T-helper 2 cell treated with Interferon-gamma antibody and Interleukin-4, amounts not matched to agents 5 μg/mL and 100 μg/mL, for 36 hours (primary cell): ENCODE data around the gene FSIP1.

Source experiments
- DNase-seq: peaks from one replicate; pipeline ENCODE4 v3.0.0; 2021; ENCODE audit warnings: low spot score
- H3K27ac Mint-ChIP-seq: one replicate; pipeline ENCODE4 v1.8.0; 2021; ENCODE audit warnings: mild to moderate bottlenecking, mixed read lengths
- H3K27me3 Mint-ChIP-seq: one replicate; pipeline ENCODE4 v1.8.0; 2021; ENCODE audit warnings: low read depth, mixed read lengths
- H3K36me3 Mint-ChIP-seq: one replicate; pipeline ENCODE4 v1.8.0; 2021; ENCODE audit warnings: low read depth, mixed read lengths
- H3K4me1 Mint-ChIP-seq: one replicate; pipeline ENCODE4 v1.8.0; 2021; ENCODE audit warnings: low read depth, mixed read lengths
- H3K4me3 Mint-ChIP-seq: one replicate; pipeline ENCODE4 v1.8.0; 2022; ENCODE audit warnings: mild to moderate bottlenecking, moderate library complexity, mixed read lengths
- H3K9me3 Mint-ChIP-seq: one replicate; pipeline ENCODE4 v1.8.0; 2021; ENCODE audit warnings: mixed read lengths

Gene FSIP1

GRCh38 chr15:39801641-39802309 is 19.1 kb upstream of the FSIP1 start:
- no peaks in the 10 kb centered on the region for H3K9me3 Mint-ChIP-seq
- H3K36me3 Mint-ChIP-seq, result no peaks in the 10 kb centered on the region
- H3K4me3 Mint-ChIP-seq, result no peak overlapping the region
- H3K27ac Mint-ChIP-seq, result no peak overlapping the region
- H3K27me3 Mint-ChIP-seq, result peaks cover 22% of the 10 kb centered on the region
- H3K4me1 Mint-ChIP-seq, result no peaks in the 10 kb centered on the region
- DNase-seq, result no peak

- H3K27me3 Mint-ChIP-seq, result peaks cover 36% of the 10 kb centered on the region
- no peak overlapping the region for H3K27ac Mint-ChIP-seq
- no peaks in the 10 kb centered on the region for H3K9me3 Mint-ChIP-seq
- no peaks in the 10 kb centered on the region for H3K36me3 Mint-ChIP-seq
- no peaks in the 10 kb centered on the region for H3K4me1 Mint-ChIP-seq
- DNase-seq, result no peak
- no peak overlapping the region for H3K4me3 Mint-ChIP-seq
Measured at GRCh38 chr15:39799552-39800011, 16.9 kb upstream of the FSIP1 start.

- Mint-ChIP-seq H3K9me3 (no peaks in the 10 kb centered on the region), H3K27me3 (peaks cover 38% of the 10 kb centered on the region), H3K36me3 (no peaks in the 10 kb centered on the region), H3K27ac (no peak overlapping the region), H3K4me1 (no peaks in the 10 kb centered on the region), H3K4me3 (no peak overlapping the region)
- DNase-seq, result no peak
Measured at GRCh38 chr15:39798382-39798781, 15.7 kb upstream of the FSIP1 start.

GRCh38 chr15:39797407-39797806 is 14.8 kb upstream of the FSIP1 start:
- no peaks in the 10 kb centered on the region for H3K4me1 Mint-ChIP-seq
- H3K36me3 Mint-ChIP-seq, result no peaks in the 10 kb centered on the region
- H3K4me3 Mint-ChIP-seq, result no peak overlapping the region
- H3K27ac Mint-ChIP-seq, result no peak overlapping the region
- H3K27me3 Mint-ChIP-seq, result peaks cover 42% of the 10 kb centered on the region
- DNase-seq, result no peak
- H3K9me3 Mint-ChIP-seq, result no peaks in the 10 kb centered on the region

- Mint-ChIP-seq H3K4me3 (no peak overlapping the region), H3K27ac (no peak overlapping the region), H3K4me1 (no peaks in the 10 kb centered on the region), H3K36me3 (no peaks in the 10 kb centered on the region), H3K9me3 (no peaks in the 10 kb centered on the region), H3K27me3 (peaks cover 44% of the 10 kb centered on the region)
- no peak for DNase-seq
Measured at GRCh38 chr15:39796601-39797000, 14.0 kb upstream of the FSIP1 start.

- Mint-ChIP-seq H3K9me3 (no peaks in the 10 kb centered on the region), H3K36me3 (no peaks in the 10 kb centered on the region), H3K27me3 (peaks cover 44% of the 10 kb centered on the region), H3K27ac (no peak overlapping the region), H3K4me3 (no peak overlapping the region), H3K4me1 (no peaks in the 10 kb centered on the region)
- DNase-seq, result no peak
Measured at GRCh38 chr15:39795486-39795885, 12.8 kb upstream of the FSIP1 start.

- no peak for DNase-seq
- Mint-ChIP-seq H3K36me3 (no peaks in the 10 kb centered on the region), H3K9me3 (no peaks in the 10 kb centered on the region), H3K27ac (no peak overlapping the region), H3K4me3 (no peak overlapping the region), H3K27me3 (peaks cover 42% of the 10 kb centered on the region), H3K4me1 (no peaks in the 10 kb centered on the region)
Measured at GRCh38 chr15:39794954-39795353, 12.3 kb upstream of the FSIP1 start.

- Mint-ChIP-seq H3K27me3 (peaks cover 39% of the 10 kb centered on the region), H3K9me3 (no peaks in the 10 kb centered on the region), H3K36me3 (no peaks in the 10 kb centered on the region), H3K4me3 (no peak overlapping the region), H3K4me1 (no peaks in the 10 kb centered on the region), H3K27ac (no peak overlapping the region)
- no peak for DNase-seq
Measured at GRCh38 chr15:39793923-39794322, 11.3 kb upstream of the FSIP1 start.

GRCh38 chr15:39792844-39793335 is 10.2 kb upstream of the FSIP1 start:
- Mint-ChIP-seq H3K36me3 (no peaks in the 10 kb centered on the region), H3K4me1 (peaks cover 6% of the 10 kb centered on the region), H3K27me3 (peaks cover 35% of the 10 kb centered on the region), H3K9me3 (no peaks in the 10 kb centered on the region), H3K27ac (no peak overlapping the region), H3K4me3 (no peak overlapping the region)
- DNase-seq, result no peak

GRCh38 chr15:39792025-39792843 is 9.6 kb upstream of the FSIP1 start:
- peaks cover 35% of the 10 kb centered on the region for H3K27me3 Mint-ChIP-seq
- H3K9me3 Mint-ChIP-seq, result no peaks in the 10 kb centered on the region

GRCh38 chr15:39789736-39790135 is 7.1 kb upstream of the FSIP1 start:
- Mint-ChIP-seq H3K9me3 (no peaks in the 10 kb centered on the region), H3K27me3 (peaks cover 18% of the 10 kb centered on the region)

More at GRCh38 chr15:39792025-39792843, 9.6 kb upstream of the FSIP1 start:
- DNase-seq, result no peak
- Mint-ChIP-seq H3K4me1 (peaks cover 9% of the 10 kb centered on the region), H3K27ac (no peak overlapping the region), H3K36me3 (no peaks in the 10 kb centered on the region), H3K4me3 (no peak overlapping the region)

GRCh38 chr15:39788800-39789565 is 6.3 kb upstream of the FSIP1 start:
- peaks cover 24% of the 10 kb centered on the region for H3K4me1 Mint-ChIP-seq
- H3K36me3 Mint-ChIP-seq, result peaks cover 4% of the 10 kb centered on the region
- H3K27ac Mint-ChIP-seq, result no peak overlapping the region
- DNase-seq, result no peak
- peaks cover 11% of the 10 kb centered on the region for H3K27me3 Mint-ChIP-seq
- no peak overlapping the region for H3K4me3 Mint-ChIP-seq
- H3K9me3 Mint-ChIP-seq, result no peaks in the 10 kb centered on the region

More at GRCh38 chr15:39789736-39790135, 7.1 kb upstream of the FSIP1 start:
- DNase-seq, result no peak
- peaks cover 21% of the 10 kb centered on the region for H3K4me1 Mint-ChIP-seq
- H3K36me3 Mint-ChIP-seq, result peaks cover 3% of the 10 kb centered on the region
- no peak overlapping the region for H3K4me3 Mint-ChIP-seq
- H3K27ac Mint-ChIP-seq, result no peak overlapping the region

- peaks cover 4% of the 10 kb centered on the region for H3K36me3 Mint-ChIP-seq
- no peak overlapping the region for H3K27ac Mint-ChIP-seq
- DNase-seq, result peak; percentile 37
- H3K4me3 Mint-ChIP-seq, result no peak overlapping the region
- H3K4me1 Mint-ChIP-seq, result peaks cover 30% of the 10 kb centered on the region
- no peaks in the 10 kb centered on the region for H3K9me3 Mint-ChIP-seq
- H3K27me3 Mint-ChIP-seq, result peaks cover 5% of the 10 kb centered on the region
Measured at GRCh38 chr15:39788108-39788507, 5.5 kb upstream of the FSIP1 start.

- Mint-ChIP-seq H3K4me3 (no peak overlapping the region), H3K9me3 (no peaks in the 10 kb centered on the region), H3K27ac (no peak overlapping the region), H3K27me3 (peaks cover 2% of the 10 kb centered on the region), H3K4me1 (peaks cover 30% of the 10 kb centered on the region), H3K36me3 (peaks cover 4% of the 10 kb centered on the region)
- DNase-seq, result no peak
Measured at GRCh38 chr15:39787479-39787878, 4.8 kb upstream of the FSIP1 start.
